Upper lobe of right lung (tissue), 1 donor: ENCODE measurements around the gene BABAM2. TPM values are rescaled to one million over a fixed set of nuclear protein-coding genes. Genes with fewer than 3 reads are reported as not detected.

Experiments used
- ATAC-seq: fragments of 200-7000 bp; cut with Tn5 transposase; one replicate; pipeline ENCODE4 v1.9.1; 2020; ENCODE audit warnings: mild to moderate bottlenecking, moderate library complexity
- DNase-seq: peaks from one replicate; pipeline ENCODE4 v3.0.0-alpha.2; 2020
- H3K27ac ChIP-seq: fragments of 200-600 bp; one replicate; pipeline ENCODE4 v1.8.0; 2022
- H3K27me3 ChIP-seq: fragments of 200-600 bp; one replicate; pipeline ENCODE4 v1.8.0; 2022; ENCODE audit warnings: mild to moderate bottlenecking
- H3K36me3 ChIP-seq: fragments of 200-600 bp; one replicate; pipeline ENCODE4 v1.8.0; 2022
- H3K4me1 ChIP-seq: fragments of 200-600 bp; one replicate; pipeline ENCODE4 v1.8.0; 2022
- H3K4me3 ChIP-seq: fragments of 200-600 bp; one replicate; pipeline ENCODE4 v1.8.0; 2022; ENCODE audit warnings: mild to moderate bottlenecking
- H3K9me3 ChIP-seq: fragments of 200-600 bp; one replicate; pipeline ENCODE4 v1.8.0; 2022
- CTCF ChIP-seq: fragments of 200-600 bp; IDR thresholded peaks from one replicate; pipeline ENCODE4 v1.8.0; 2022; ENCODE audit warnings: antibody characterized with exemption
- intact Hi-C: fragments of 100-400 bp; cut with DNase I; formaldehyde crosslinking; loops from one replicate; pipeline ENCODE4 v1.11.0; 2022
- total RNA-seq: library from RNA; stranded (reverse); fragmentation: NEBNext Ultra II Directional; extraction: Animal tissue kit (Norgen Biotek cat#: 25700); gene quantifications from one replicate; pipeline ENCODE4 v1.2.1, GENCODE V29; 2021
- donor health status: DM: no; HTN: yes; CAD: no; lungs with severe emphysema.

BABAM2 gene
- total RNA-seq, 1 donor from 2014 or later: 36.2 TPM

GRCh38 chr2:27915874-27916273 is 25.3 kb downstream of the BABAM2 start:
- DNase-seq: no peak
- Histone ChIP-seq H3K4me1 (peaks cover 37% of the 10 kb centered on the region), H3K9me3 (no peaks in the 10 kb centered on the region), H3K36me3 (no peaks in the 10 kb centered on the region), H3K27ac (peak overlapping the region; percentile 24), H3K27me3 (no peaks in the 10 kb centered on the region), H3K4me3 (no peak overlapping the region)
- ATAC-seq: no peak
- intact Hi-C loops: no loop called here
- no peak for TF ChIP-seq CTCF

DNA sequence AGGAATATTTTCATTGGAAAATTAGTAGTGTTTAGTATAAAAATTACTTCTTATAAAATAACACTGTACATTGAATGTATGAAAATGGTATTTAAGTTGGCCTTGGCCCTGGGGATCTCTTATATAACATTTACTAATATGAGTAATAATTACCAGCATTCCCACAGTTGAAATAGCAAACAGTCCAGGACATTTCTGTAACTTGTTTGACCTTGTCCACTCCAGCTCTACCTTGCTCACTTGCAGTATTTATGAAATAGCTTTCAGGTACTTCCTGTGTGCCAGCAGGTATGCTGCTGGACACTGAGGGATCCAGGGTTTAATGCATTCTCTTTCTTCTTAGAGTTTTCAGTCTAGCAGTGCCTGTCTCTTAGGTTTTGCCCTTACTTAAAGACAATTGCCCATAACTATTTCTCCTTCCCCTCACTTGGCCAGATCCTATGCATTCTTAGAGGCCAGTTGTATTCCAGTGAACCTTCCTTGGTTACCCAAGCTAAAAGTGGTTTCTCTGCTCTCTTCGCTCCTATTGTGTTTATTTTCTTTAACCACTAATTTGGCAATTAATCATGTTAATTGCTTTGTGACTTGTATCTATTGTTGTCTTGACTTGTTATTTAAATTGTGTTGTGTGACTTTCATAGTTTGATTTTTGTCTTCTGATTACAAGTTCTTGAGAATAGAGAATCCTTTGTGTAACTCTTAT is 25.9 kb downstream of the BABAM2 start:
- peaks cover 40% of the 10 kb centered on the region for H3K4me1 ChIP-seq
- DNase-seq (no peak), ATAC-seq (peak; percentile 90)
- no peaks in the 10 kb centered on the region for H3K36me3 ChIP-seq
- intact Hi-C loops: no loop called here
- H3K27me3 ChIP-seq: no peaks in the 10 kb centered on the region
- H3K27ac ChIP-seq: peak overlapping the region; percentile 24
- no peak for TF ChIP-seq CTCF
- H3K9me3 ChIP-seq: no peaks in the 10 kb centered on the region
- H3K4me3 ChIP-seq: no peak overlapping the region

- peak; percentile 86 for ATAC-seq
- H3K4me3 ChIP-seq: no peak overlapping the region
- no peak for TF ChIP-seq CTCF
- intact Hi-C loops: no loop called here
- H3K4me1 ChIP-seq: peaks cover 26% of the 10 kb centered on the region
- no peaks in the 10 kb centered on the region for H3K9me3 ChIP-seq
- peak overlapping the region; percentile 61 for H3K27ac ChIP-seq
- no peaks in the 10 kb centered on the region for H3K36me3 ChIP-seq
- DNase-seq: no peak
- H3K27me3 ChIP-seq: no peaks in the 10 kb centered on the region
Measured at GRCh38 chr2:27920148-27920885, 29.8 kb downstream of the BABAM2 start.

DNA sequence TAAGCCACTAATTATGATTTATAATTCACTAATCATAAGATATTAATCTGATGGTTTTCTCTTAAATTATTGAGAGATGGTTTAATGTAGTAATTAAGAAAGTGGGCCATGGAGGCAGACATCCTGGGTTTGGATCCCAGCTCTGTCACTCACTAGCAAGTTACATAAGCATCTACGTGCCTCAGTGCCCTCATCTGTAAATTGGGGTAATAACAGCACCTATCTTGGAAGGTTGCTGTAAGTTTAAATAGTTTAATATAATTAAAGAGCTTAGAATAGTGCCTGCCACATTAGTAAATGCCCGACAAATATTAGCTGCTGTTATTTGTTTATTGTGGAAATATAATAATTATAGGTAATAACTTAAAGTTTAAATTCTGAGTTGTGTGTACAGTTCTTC is 30.9 kb downstream of the BABAM2 start:
- H3K27me3 ChIP-seq: no peaks in the 10 kb centered on the region
- H3K27ac ChIP-seq: peak overlapping the region; percentile 61
- no peak overlapping the region for H3K4me3 ChIP-seq
- TF ChIP-seq CTCF: no peak
- peaks cover 15% of the 10 kb centered on the region for H3K4me1 ChIP-seq
- intact Hi-C loops: no loop called here
- DNase-seq: no peak
- no peak for ATAC-seq
- H3K36me3 ChIP-seq: no peaks in the 10 kb centered on the region
- no peaks in the 10 kb centered on the region for H3K9me3 ChIP-seq

DNA sequence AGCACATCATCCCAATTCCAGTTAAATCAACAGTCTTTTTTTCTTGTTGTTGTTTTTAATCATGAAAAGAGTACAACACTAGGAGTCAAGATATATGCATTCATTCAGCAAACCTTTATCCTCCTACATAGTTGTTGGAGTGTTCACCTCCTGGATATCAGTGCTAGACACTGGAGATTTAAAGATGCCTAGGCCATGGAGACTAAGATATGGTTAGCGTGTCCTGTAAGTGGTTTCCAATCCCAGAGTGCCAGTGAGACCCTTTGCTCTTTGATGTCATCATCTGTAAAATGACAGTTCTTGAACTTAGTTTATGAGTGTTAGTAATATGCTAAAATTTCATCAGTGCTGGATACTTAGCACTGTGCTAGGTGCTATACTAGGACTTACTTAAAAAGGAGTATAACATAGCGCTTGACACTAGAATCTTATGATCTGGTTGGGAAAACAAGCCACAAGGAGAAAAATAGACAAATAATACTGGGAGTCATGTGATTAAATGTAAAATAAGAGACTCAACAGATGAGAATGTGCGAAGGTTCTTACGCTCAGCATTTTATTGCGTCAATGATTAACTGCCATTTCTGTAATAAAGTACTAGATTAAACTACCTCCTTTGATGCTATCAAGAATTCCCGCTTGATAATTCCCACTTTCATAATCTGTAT is 31.5 kb downstream of the BABAM2 start:
- DNase-seq (no peak), ATAC-seq (no peak)
- intact Hi-C loops: no loop called here
- H3K27me3 ChIP-seq: no peaks in the 10 kb centered on the region
- no peak overlapping the region for H3K4me3 ChIP-seq
- no peak for TF ChIP-seq CTCF
- no peaks in the 10 kb centered on the region for H3K36me3 ChIP-seq
- H3K4me1 ChIP-seq: peaks cover 15% of the 10 kb centered on the region
- H3K27ac ChIP-seq: no peak overlapping the region
- no peaks in the 10 kb centered on the region for H3K9me3 ChIP-seq
